ENCODE results near the gene FAF1. TPM values are rescaled to one million over a fixed set of nuclear protein-coding genes. Genes with fewer than 3 reads are reported as not detected.

FAF1 gene
- total and polyA plus RNA-seq, 8 donors, result 20.1 to 144 (median 27.4) TPM

- no peaks in the 10 kb centered on the region for H3K27me3 ChIP-seq
- DNase-seq, result no peak
- intact Hi-C loops (cut with DNase I; ENCODE audit: low total_unique reads), result no loop called here
- no peak for TF ChIP-seq POLR2AphosphoS5 (IDR thresholded peaks at IDR 0.05)
- H3K9me3 ChIP-seq, result no peaks in the 10 kb centered on the region
- no peak overlapping the region for H3K4me3 ChIP-seq
- no peaks in the 10 kb centered on the region for H3K4me1 ChIP-seq
- no peak overlapping the region for H3K27ac ChIP-seq
- WGBS, 5 donors, result 76 to 91% (median 83%) methylated on average over 1 of the region's 1 CpG
- H3K36me3 ChIP-seq, result peaks cover 0 to 58% (median 43%) of the 10 kb centered on the region in 4 donors
Observed at GRCh38 chr1:50564417-50564816, 395.6 kb downstream of the FAF1 start.

GRCh38 chr1:50562106-50562505 lies 398.0 kb downstream of the FAF1 start:
- intact Hi-C loops (cut with DNase I; ENCODE audit: low total_unique reads), result no loop called here
- H3K27ac ChIP-seq, result no peak overlapping the region
- DNase-seq, result no peak
- H3K4me1 ChIP-seq, result no peaks in the 10 kb centered on the region
- TF ChIP-seq POLR2A (IDR thresholded peaks at IDR 0.05), result no peak
- TF ChIP-seq EP300 (IDR thresholded peaks at IDR 0.05), result no peak
- TF ChIP-seq CTCF (IDR thresholded peaks at IDR 0.05), result no peak
- no peak for TF ChIP-seq POLR2AphosphoS5 (IDR thresholded peaks at IDR 0.05)
- no peak overlapping the region for H3K4me3 ChIP-seq
- 92 to 98% (median 96%) methylated on average over 1 of the region's 1 CpG for WGBS, 5 donors
- H3K36me3 ChIP-seq, result peaks cover 0 to 54% (median 40%) of the 10 kb centered on the region in 4 donors
- H3K27me3 ChIP-seq, result no peaks in the 10 kb centered on the region
- H3K9me3 ChIP-seq, result no peaks in the 10 kb centered on the region

GRCh38 chr1:50559421-50559820 lies 400.6 kb downstream of the FAF1 start:
- H3K4me3 ChIP-seq, result no peak overlapping the region
- no peak for DNase-seq
- H3K9me3 ChIP-seq, result no peaks in the 10 kb centered on the region
- intact Hi-C loops (cut with DNase I; ENCODE audit: low total_unique reads), result no loop called here
- 89 to 100% (median 94%) methylated on average over 3 of the region's 3 CpGs for WGBS, 5 donors
- peaks cover 0 to 31% (median 21%) of the 10 kb centered on the region in 4 donors for H3K36me3 ChIP-seq
- TF ChIP-seq POLR2AphosphoS5 (IDR thresholded peaks at IDR 0.05) (no peak), POLR2A (IDR thresholded peaks at IDR 0.05) (no peak)
- no peaks in the 10 kb centered on the region for H3K27me3 ChIP-seq
- H3K4me1 ChIP-seq, result no peaks in the 10 kb centered on the region
- no peak overlapping the region for H3K27ac ChIP-seq

GRCh38 chr1:50553921-50554320 lies 406.1 kb downstream of the FAF1 start:
- H3K27me3 ChIP-seq, result no peaks in the 10 kb centered on the region
- intact Hi-C loops (cut with DNase I; ENCODE audit: low total_unique reads), result no loop called here
- DNase-seq, result no peak
- peaks cover 0 to 9% (median 0%) of the 10 kb centered on the region in 4 donors for H3K36me3 ChIP-seq
- TF ChIP-seq CTCF (IDR thresholded peaks at IDR 0.05) (no peak), POLR2A (IDR thresholded peaks at IDR 0.05) (no peak), POLR2AphosphoS5 (IDR thresholded peaks at IDR 0.05) (no peak), EP300 (IDR thresholded peaks at IDR 0.05) (no peak)
- no peaks in the 10 kb centered on the region for H3K9me3 ChIP-seq
- WGBS, 5 donors, result 62 to 89% (median 79%) methylated on average over 2 of the region's 2 CpGs
- no peaks in the 10 kb centered on the region for H3K4me1 ChIP-seq
- H3K27ac ChIP-seq, result no peak overlapping the region
- H3K4me3 ChIP-seq, result no peak overlapping the region

GRCh38 chr1:50548243-50548642 lies 411.8 kb downstream of the FAF1 start:
- H3K4me1 ChIP-seq, result no peaks in the 10 kb centered on the region
- TF ChIP-seq EP300 (IDR thresholded peaks at IDR 0.05) (no peak), CTCF (IDR thresholded peaks at IDR 0.05) (no peak), POLR2AphosphoS5 (IDR thresholded peaks at IDR 0.05) (no peak), POLR2A (IDR thresholded peaks at IDR 0.05) (no peak)
- H3K4me3 ChIP-seq, result no peak overlapping the region
- H3K36me3 ChIP-seq, result peaks cover 0 to 7% (median 0%) of the 10 kb centered on the region in 4 donors
- no peak for DNase-seq
- intact Hi-C loops (cut with DNase I; ENCODE audit: low total_unique reads), result no loop called here
- WGBS, 5 donors, result 91 to 98% (median 96%) methylated on average over 1 of the region's 1 CpG
- no peaks in the 10 kb centered on the region for H3K27me3 ChIP-seq
- no peak overlapping the region for H3K27ac ChIP-seq
- no peaks in the 10 kb centered on the region for H3K9me3 ChIP-seq
